Dedifferentiated amniotic fluid mesenchymal stem cell (primary cell): ENCODE measurements around the gene ITPR2.
"Not testable (repeated sequence)": the region's sequence is repeated elsewhere in the genome, so short reads cannot be mapped to it uniquely, and the experiment has no call there.

Experiments used
- DNase-seq: peaks from one replicate; pipeline ENCODE4 v3.0.0-alpha.2; 2016; ENCODE audit errors: extremely low spot score

Gene ITPR2

GRCh38 chr12:26848156-26848825, 15.3 kb upstream of the ITPR2 start:
- no peak for DNase-seq

- no peak for DNase-seq
These were observed 14.4 kb upstream of the ITPR2 start for GRCh38 chr12:26847431-26847830.

- no peak for DNase-seq
These were observed 13.4 kb upstream of the ITPR2 start for GRCh38 chr12:26846416-26846815.

GRCh38 chr12:26845984-26846383, 13.0 kb upstream of the ITPR2 start:
- DNase-seq, result peak; percentile 77

DNA sequence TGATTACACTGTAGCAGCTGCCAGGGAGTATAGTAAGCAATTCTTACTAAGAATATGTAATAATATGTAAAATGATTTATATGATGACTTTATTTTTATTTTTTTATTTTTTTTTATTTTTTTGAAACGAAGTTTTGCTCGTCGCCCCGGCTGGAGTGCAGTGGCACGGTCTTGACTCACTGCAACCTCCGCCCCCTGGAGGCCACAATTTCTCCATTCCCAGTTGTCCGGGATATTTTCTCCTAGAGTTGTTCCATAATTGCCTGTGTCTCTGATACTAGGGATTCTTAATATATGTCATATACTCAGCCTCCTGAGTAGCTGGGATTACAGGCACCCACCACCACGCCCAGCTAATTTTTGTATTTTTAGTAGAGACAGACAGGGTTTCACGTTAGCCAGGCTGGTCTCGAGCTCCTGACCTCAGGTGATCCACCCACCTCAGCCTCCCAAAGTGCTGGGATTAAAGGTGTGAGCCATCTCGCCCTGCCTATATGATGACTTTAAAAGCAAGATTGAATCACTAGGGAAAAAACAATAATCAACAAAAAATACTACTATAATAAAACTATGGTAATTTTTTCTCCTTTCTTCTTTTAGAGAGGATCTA, 12.2 kb upstream of the ITPR2 start:
- peak; percentile 51 for DNase-seq

- DNase-seq, result no peak
These were observed 10.3 kb upstream of the ITPR2 start for GRCh38 chr12:26843311-26843710.

DNA sequence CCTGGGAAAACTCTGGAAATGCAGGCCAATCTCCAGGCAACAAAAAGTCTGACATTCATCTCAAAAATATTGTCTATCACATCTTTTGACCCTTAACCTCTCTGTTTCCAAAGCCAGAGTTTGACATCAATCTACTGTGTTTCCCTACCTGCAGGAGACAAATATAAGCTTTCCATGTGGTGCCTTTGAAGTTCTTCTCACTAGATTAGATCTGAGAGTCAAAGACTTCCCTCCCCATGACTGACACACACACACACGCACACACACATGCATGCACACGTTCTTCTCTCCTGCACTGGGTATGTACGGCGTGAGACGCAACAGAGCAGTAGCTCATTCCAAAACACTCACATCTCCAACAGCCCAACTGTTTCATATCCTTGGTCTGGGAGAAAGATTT, 8.1 kb upstream of the ITPR2 start:
- no peak for DNase-seq

DNA sequence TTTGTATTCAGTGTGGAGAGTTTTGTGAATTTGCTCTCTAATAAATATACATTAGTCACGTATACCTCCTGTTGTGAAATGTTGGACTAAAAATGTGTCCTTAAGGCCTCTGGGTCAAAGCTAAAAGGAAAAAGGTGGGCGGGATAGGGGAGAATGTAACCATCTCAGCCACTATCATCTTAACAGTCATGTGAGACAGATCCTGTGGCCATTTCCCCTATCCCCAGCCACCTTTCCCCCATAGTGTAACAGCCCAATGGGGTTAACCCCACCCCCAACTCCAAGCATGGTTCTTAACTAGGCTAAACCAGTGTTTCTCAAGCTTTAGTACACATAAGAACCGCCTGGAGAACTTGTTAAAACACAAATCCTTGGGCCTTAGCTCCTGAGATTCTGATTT, 6.5 kb upstream of the ITPR2 start:
- DNase-seq, result no peak

DNA sequence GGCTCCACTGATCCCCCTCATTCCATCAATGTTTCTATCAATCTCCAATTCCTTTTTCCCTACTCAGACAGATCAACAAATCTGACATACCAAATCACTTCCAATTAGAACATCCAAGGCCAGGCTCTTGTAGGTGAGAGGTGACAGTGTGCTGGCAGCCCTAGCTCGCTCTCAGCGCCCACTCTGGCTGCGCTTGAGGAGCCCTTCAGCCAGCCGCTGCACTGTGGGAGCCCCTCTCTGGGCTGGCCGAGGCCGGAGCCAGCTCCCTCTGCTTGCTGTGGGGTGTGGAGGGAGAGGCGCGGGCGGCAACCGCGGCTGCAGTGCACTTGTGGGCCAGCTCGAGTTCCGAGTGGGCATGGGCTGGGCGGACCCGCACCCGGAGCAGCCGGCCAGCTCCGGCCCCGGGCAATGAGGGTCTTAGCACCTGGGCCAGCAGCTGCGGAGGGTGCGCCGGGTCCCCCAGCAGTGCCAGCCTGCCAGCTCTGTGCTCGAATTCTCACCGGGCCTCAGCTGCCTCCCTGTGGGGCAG, 6.0 kb upstream of the ITPR2 start:
- no peak for DNase-seq

GRCh38 chr12:26836201-26836600, 3.2 kb upstream of the ITPR2 start:
- no peak for DNase-seq

GRCh38 chr12:26834503-26835060, 1.6 kb upstream of the ITPR2 start:
- not testable (repeated sequence) for DNase-seq

DNA sequence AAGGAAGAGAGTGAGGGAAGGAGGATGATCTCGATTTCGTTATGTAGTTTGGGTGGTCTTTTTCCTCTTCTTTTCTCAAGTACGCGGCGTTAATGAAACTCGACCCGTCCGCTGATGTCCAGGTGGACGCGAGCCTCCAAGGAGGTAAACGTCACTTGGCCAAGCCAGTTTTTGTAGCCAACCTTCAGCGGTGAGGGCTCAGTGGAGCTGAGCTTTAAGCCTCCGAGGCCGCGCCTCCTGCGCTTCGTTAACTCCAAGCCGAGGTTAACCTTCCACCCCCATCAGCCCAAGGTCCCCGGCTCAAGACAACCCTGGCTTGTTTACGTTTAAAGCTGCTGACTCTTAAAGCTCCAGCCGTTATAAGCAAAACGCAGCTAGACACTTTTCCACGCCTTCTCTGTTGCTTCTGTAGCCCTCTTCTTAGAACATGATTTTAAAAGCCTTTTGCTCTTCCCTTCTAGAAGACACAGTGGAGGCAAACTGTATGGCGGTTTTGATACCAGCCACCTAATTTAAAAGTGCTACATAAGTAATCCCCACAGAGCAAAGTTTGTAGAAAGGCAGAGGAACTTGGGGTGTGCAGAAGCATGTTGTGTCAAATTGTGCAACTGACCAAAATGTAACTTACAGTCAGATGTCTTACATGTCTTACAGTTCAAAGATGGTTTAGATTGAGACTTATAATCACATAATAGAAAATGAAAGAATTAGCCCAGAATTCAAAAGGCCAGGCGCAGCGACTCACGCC, 923 bp upstream of the ITPR2 start:
- no peak for DNase-seq

GRCh38 chr12:26831951-26832821, 808 bp downstream of the ITPR2 start:
- peak; percentile 65 for DNase-seq

- no peak for DNase-seq
These were observed 2.0 kb downstream of the ITPR2 start for GRCh38 chr12:26830783-26831551.

DNA sequence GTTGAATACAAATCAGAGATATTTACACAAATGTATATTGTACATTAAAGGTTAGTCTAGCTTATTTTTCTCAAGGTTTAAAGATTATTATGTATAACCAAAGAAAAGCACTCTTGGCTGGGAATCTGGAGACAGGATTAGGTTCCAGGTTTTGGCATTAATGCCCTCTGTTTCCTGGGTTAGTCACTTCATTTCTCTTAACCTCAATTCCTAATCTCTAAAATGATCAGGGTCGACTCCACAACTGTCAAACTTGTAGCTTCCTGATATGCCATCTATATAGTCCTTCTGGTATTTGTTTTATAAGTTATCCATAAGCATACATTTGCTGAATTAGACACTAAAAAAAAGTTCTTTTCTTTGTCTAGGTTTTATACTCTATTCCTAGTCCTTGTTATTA, 2.6 kb downstream of the ITPR2 start:
- no peak for DNase-seq

GRCh38 chr12:26828280-26829073, 4.5 kb downstream of the ITPR2 start:
- no peak for DNase-seq

GRCh38 chr12:26826437-26826836, 6.6 kb downstream of the ITPR2 start:
- DNase-seq, result no peak

DNA sequence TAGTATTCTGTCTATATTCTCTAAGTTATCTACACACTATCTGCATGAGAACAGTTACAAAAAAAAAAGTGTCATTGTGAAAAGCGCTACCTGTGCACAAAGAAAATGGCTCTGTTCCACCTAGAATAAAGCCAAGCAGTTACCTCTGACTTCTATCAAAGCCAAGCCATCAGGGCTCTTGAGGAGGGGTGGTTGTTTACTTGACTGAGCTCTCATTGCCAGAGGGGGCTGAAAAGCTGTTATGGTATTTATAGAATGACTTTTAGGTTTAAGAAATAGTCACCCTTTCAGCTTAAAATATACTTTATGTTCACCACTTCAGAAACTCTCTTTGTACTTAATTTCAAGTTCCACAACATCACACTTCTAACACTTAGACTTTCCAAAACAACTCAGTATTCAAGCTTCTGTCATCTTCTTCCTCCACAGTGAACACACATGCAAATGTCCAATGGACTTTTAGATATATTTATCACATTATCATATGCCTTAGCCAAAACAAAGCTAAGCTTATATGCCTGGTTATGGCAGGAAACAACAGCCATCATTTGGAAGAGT, 7.5 kb downstream of the ITPR2 start:
- no peak for DNase-seq

GRCh38 chr12:26823390-26823789, 9.6 kb downstream of the ITPR2 start:
- no peak for DNase-seq

- no peak for DNase-seq
These were observed 11.0 kb downstream of the ITPR2 start for GRCh38 chr12:26822026-26822425.
